GM23338 (cell line): Measurements from ENCODE around the gene HIF1AN.

Experiments
- CREB1 ChIP-seq: fragments of 250-450 bp; sonication (Bioruptor Pico); IDR thresholded peaks from 2 replicates; pipeline ENCODE4 v1.5.0; 2020; ENCODE audit warnings: low read depth, mild to moderate bottlenecking, moderate library complexity
- CTCF ChIP-seq, 2 experiments: fragments of 200-600 bp in 1 of 2; sonication (generic) in 1 of 2; conservative IDR thresholded peaks; 2 replicates each; pipeline versions ENCODE4 v1.5.1 to v1.6.1; 2016 to 2017; ENCODE audit warnings: antibody characterized with exemption in 2 of 2, low read depth in 2 of 2, mild to moderate bottlenecking in 2 of 2, moderate library complexity in 1 of 2
- POLR2AphosphoS5 ChIP-seq: IDR thresholded peaks from 2 replicates; pipeline ENCODE4 v1.6.1; 2016; ENCODE audit warnings: antibody characterized with exemption, low read depth
- ZNF114 ChIP-seq: fragments of 250-450 bp; sonication (Bioruptor Pico); IDR thresholded peaks from 2 replicates; pipeline ENCODE4 v1.5.0; 2020; ENCODE audit warnings: mild to moderate bottlenecking, moderate library complexity

GRCh38 chr10:100568912-100569311 is 33.2 kb downstream of the HIF1AN start:
- no peak for TF ChIP-seq CTCF (conservative IDR thresholded peaks at IDR 0.05; ENCODE audit: low read depth in 2 of 2)
- TF ChIP-seq POLR2AphosphoS5, result no peak
- TF ChIP-seq ZNF114 (CRISPR knock-in tag), result no peak
- no peak for TF ChIP-seq CREB1 (CRISPR knock-in tag)
